Endodermal cell (in vitro differentiated cells): ENCODE results near the gene MYOM1. TPM values are rescaled to one million over a fixed set of nuclear protein-coding genes. Genes with fewer than 3 reads are reported as not detected.

ENCODE experiments used
- DNase-seq: peaks from one replicate; pipeline ENCODE4 v3.0.0-alpha.2; 2017
- H3K27ac ChIP-seq: 2 replicates; pipeline ENCODE4 v1.5.1; 2013; ENCODE audit warnings: mild to moderate bottlenecking, low read depth, low read length, moderate library complexity
- H3K27me3 ChIP-seq: 2 replicates; pipeline ENCODE4 v1.6.1; 2013; ENCODE audit warnings: mild to moderate bottlenecking, low read length, moderate library complexity; ENCODE audit not compliant: insufficient read depth, control insufficient read depth, poor library complexity, severe bottlenecking
- H3K36me3 ChIP-seq: 2 replicates; pipeline ENCODE4 v1.7.0; 2013; ENCODE audit warnings: mild to moderate bottlenecking, low read length, moderate library complexity; ENCODE audit not compliant: control insufficient read depth, insufficient read depth
- H3K4me1 ChIP-seq: one replicate; pipeline ENCODE4 v1.7.0; 2013; ENCODE audit warnings: low read length; ENCODE audit not compliant: control insufficient read depth, insufficient read depth
- H3K4me3 ChIP-seq: 2 replicates; pipeline ENCODE4 v1.5.1; 2013; ENCODE audit warnings: mild to moderate bottlenecking, low read length, moderate library complexity
- H3K9ac ChIP-seq: 2 replicates; pipeline ENCODE4 v1.6.1; 2013; ENCODE audit warnings: mild to moderate bottlenecking, low read length, moderate library complexity; ENCODE audit not compliant: poor library complexity, severe bottlenecking; ENCODE audit errors: extremely low read depth
- H3K9me3 ChIP-seq: 2 replicates; pipeline ENCODE4 v1.6.1; 2013; ENCODE audit warnings: mild to moderate bottlenecking, low read length, moderate library complexity; ENCODE audit not compliant: control insufficient read depth
- H3K27ac Mint-ChIP-seq: 2 replicates; pipeline ENCODE4 v1.8.0; 2020; ENCODE audit warnings: mixed read lengths
- H3K27me3 Mint-ChIP-seq: 2 replicates; pipeline ENCODE4 v1.8.0; 2021; ENCODE audit warnings: mild to moderate bottlenecking, mixed read lengths; ENCODE audit not compliant: insufficient read depth
- H3K36me3 Mint-ChIP-seq: 2 replicates; pipeline ENCODE4 v1.8.0; 2020; ENCODE audit warnings: low read depth, mixed read lengths
- H3K4me1 Mint-ChIP-seq: 2 replicates; pipeline ENCODE4 v1.8.0; 2020; ENCODE audit warnings: mixed read lengths
- H3K4me3 Mint-ChIP-seq: 2 replicates; pipeline ENCODE4 v1.8.0; 2020; ENCODE audit warnings: mild to moderate bottlenecking, moderate library complexity, mixed read lengths
- H3K9me3 Mint-ChIP-seq: 2 replicates; pipeline ENCODE4 v1.8.0; 2020; ENCODE audit warnings: mild to moderate bottlenecking, mixed read lengths
- WGBS, 2 experiments: methylation state at CpG; one replicate each; pipeline versions ENCODE4 v1.1.5 to v1.1.7; 2013; ENCODE audit warnings: missing lambda C conversion rate in 2 of 2, mixed read lengths in 1 of 2; ENCODE audit not compliant: insufficient coverage in 1 of 2, insufficient read length in 1 of 2; 5-methylcytosine and 5-hydroxymethylcytosine counted together
- total RNA-seq, 2 donors: library from RNA; stranded (reverse); fragmentation: NEBNext Ultra II Directional in 1 of 2; extraction: Animal tissue kit (Norgen Biotek cat#: 25700) in 1 of 2; gene quantifications; 2 replicates in 1 of 2; 3 replicates in 1 of 2; pipeline ENCODE4 v1.2.1, GENCODE V29; 2021
- TF ChIP-seq, protein P1 (sequence below): fragments of 200-600 bp; sonication (generic); conservative IDR thresholded peaks from 2 replicates; pipeline ENCODE4 v1.5.0; 2021; ENCODE audit warnings: antibody characterized with exemption, mild to moderate bottlenecking

MYOM1 gene
- total RNA-seq, 2 donors from 2014 or later: 0.49 to 0.88 TPM

DNA sequence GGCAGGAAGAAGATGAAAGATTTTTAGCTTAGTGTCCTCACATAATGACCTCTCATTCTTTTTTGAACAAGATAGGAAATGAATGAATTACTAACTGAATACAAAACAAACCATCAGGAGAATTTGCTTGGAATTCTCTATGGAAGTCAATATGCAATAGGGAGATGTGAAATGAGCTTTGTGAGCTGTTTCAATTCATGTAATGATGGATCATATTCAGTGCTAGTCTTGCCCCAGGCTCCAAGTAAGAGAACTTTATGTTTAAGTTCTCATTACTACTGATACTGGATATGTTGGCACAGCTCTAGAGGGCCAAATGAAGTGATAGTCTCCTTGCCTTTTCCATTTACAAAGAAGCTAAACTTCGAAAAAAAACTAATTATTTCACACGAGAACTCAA lies 29.2 kb downstream of the MYOM1 start:
- WGBS, 2 experiments: 86 to 100% methylated on average over 1 to 2 of the region's 2 CpGs

DNA sequence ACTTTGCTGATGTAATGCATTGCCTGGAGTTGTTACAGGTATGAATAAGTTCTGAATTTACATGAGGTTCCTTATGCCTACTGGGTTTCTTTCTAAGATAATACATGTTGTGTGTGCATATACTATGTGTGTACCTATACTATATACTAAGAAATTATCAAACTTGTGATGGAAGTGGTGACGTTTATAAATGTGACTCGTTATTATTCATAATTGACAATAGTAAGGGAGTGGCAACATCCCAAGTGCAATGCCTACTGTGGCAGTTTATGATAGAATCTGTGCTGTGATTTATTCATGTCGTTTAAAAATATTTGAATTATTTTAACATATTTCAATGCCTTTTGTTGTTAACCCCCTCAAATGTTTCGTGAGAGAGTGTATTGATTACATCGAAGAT lies 29.9 kb downstream of the MYOM1 start:
- H3K4me1 ChIP-seq: no peaks in the 10 kb centered on the region
- DNase-seq: no peak
- Mint-ChIP-seq H3K9me3 (no peaks in the 10 kb centered on the region), H3K27ac (no peak overlapping the region), H3K27me3 (no peaks in the 10 kb centered on the region), H3K36me3 (no peaks in the 10 kb centered on the region), H3K4me1 (no peaks in the 10 kb centered on the region), H3K4me3 (no peak overlapping the region)
- no peaks in the 10 kb centered on the region for H3K27me3 ChIP-seq
- no peak overlapping the region for H3K9ac ChIP-seq
- H3K27ac ChIP-seq: no peak overlapping the region
- TF ChIP-seq, protein P1, sequence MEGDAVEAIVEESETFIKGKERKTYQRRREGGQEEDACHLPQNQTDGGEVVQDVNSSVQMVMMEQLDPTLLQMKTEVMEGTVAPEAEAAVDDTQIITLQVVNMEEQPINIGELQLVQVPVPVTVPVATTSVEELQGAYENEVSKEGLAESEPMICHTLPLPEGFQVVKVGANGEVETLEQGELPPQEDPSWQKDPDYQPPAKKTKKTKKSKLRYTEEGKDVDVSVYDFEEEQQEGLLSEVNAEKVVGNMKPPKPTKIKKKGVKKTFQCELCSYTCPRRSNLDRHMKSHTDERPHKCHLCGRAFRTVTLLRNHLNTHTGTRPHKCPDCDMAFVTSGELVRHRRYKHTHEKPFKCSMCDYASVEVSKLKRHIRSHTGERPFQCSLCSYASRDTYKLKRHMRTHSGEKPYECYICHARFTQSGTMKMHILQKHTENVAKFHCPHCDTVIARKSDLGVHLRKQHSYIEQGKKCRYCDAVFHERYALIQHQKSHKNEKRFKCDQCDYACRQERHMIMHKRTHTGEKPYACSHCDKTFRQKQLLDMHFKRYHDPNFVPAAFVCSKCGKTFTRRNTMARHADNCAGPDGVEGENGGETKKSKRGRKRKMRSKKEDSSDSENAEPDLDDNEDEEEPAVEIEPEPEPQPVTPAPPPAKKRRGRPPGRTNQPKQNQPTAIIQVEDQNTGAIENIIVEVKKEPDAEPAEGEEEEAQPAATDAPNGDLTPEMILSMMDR: no peak
- H3K9me3 ChIP-seq: no peaks in the 10 kb centered on the region
- WGBS, 2 experiments: 84 to 100% methylated on average over 2 to 5 of the region's 5 CpGs
- H3K36me3 ChIP-seq: no peaks in the 10 kb centered on the region
- no peak overlapping the region for H3K4me3 ChIP-seq

More for the DNA sequence above, 29.2 kb downstream of the MYOM1 start:
- Histone ChIP-seq H3K9me3 (no peaks in the 10 kb centered on the region), H3K27me3 (no peaks in the 10 kb centered on the region), H3K4me1 (no peaks in the 10 kb centered on the region), H3K36me3 (no peaks in the 10 kb centered on the region), H3K4me3 (no peak overlapping the region), H3K9ac (no peak overlapping the region), H3K27ac (no peak overlapping the region)
- H3K4me3 Mint-ChIP-seq: no peak overlapping the region
- no peaks in the 10 kb centered on the region for H3K36me3 Mint-ChIP-seq
- no peak overlapping the region for H3K27ac Mint-ChIP-seq
- DNase-seq: no peak
- no peaks in the 10 kb centered on the region for H3K4me1 Mint-ChIP-seq
- H3K27me3 Mint-ChIP-seq: no peaks in the 10 kb centered on the region
- no peaks in the 10 kb centered on the region for H3K9me3 Mint-ChIP-seq
- TF ChIP-seq, protein P1: no peak

GRCh38 chr18:3186678-3187658 lies 32.8 kb downstream of the MYOM1 start:
- no peak overlapping the region for H3K4me3 ChIP-seq
- Mint-ChIP-seq H3K27me3 (no peaks in the 10 kb centered on the region), H3K4me1 (peaks cover 5% of the 10 kb centered on the region), H3K4me3 (no peak overlapping the region), H3K27ac (no peak overlapping the region), H3K36me3 (no peaks in the 10 kb centered on the region), H3K9me3 (no peaks in the 10 kb centered on the region)
- no peak for DNase-seq
- TF ChIP-seq, protein P1: peak; percentile 35
- H3K36me3 ChIP-seq: no peaks in the 10 kb centered on the region
- H3K9me3 ChIP-seq: no peaks in the 10 kb centered on the region
- WGBS, 2 experiments: 91 to 100% methylated on average over 2 to 7 of the region's 8 CpGs
- no peak overlapping the region for H3K9ac ChIP-seq
- no peaks in the 10 kb centered on the region for H3K4me1 ChIP-seq
- no peak overlapping the region for H3K27ac ChIP-seq
- no peaks in the 10 kb centered on the region for H3K27me3 ChIP-seq
